Measurements from ENCODE around the gene PNLIPRP3.
A peak's percentile ranks its signal among the peaks of the same experiment; 100 is the strongest.

Gene PNLIPRP3

DNA sequence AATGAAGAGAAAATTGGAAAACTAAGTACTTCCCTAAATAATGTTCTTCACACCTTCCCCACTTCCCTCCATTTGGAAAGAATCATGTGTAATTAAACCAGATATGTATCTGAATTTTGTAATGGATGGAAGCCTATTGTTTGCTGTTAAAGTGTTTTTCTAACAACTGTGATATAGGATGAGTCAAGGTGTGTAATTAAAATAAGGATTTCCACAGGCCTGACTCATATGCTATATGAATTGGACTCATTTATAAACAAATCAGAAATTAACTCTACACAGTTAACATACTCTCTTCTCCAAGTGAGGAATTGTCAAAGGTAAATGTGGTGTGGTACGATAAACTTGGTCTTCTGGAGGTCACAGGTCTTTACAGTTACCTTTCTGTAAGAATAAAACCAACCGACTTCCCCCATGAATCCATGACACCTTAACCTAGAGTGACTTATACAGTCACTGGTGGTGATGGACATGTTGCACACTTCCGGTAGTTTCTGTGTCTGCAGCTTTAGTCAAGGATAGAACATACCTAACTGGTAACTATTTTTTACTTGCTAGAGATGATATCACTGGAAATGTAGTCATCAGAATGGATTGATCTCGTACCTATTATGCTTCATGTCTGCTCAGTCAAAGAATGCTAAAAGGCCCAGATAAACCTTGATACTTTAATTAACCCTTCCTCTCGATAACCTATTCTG is 12.8 kb downstream of the PNLIPRP3 start:
- in situ Hi-C loops (cut with HindIII; ENCODE audit: low pct_ligation_motif_present, low pct_unique_long_range_greater_than_20kb, low sequenced_read_pairs) = no loop called here
- DNase-seq = no peak

DNA sequence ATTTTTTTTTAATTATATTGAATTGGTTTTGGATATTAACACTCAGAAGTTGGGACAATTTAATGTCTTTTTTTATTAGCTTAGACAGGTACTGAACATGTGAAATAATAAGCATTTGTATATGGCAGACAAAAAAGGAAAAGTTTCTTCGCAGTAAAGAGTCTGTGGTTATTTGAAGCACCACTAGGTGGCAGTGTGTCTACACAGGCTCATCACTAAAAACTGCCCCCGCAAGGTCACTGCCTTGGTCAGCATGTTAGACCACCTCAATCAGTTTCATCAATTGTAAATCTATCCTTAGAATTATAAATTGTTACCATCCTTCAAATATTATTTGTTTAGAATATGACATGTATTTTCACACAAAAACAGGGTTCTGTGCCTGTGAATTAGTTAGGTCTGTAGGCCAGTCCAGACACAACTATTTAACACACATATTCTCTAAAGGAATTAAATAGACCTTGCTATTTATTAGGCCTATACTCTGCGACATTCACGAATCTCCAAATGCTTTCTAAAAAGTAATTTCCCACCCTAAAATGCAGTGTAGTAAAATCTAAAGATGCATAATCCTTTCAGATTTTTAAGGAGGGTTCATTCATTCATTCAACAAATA is 17.0 kb downstream of the PNLIPRP3 start:
- peak; percentile 45 for DNase-seq
- in situ Hi-C loops (cut with HindIII; ENCODE audit: low pct_ligation_motif_present, low pct_unique_long_range_greater_than_20kb, low sequenced_read_pairs) = no loop called here

DNA sequence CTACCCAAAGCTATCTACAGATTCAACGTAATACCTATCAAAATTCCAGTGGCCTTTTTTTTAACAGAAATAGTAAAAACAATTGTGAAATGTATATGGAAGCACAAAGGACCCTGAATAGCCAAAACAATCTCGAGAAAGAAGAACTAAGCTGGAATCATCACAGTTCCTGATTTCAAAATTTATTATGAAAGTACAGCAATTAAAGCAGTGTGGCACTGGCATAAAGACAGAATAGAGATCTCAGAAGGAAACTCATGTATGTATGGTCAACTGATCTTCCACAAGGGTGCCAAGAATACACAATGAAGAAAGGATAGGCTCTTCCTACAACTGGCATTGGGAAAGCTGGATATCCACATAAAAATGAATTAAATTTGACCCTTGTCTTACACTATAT is 23.2 kb downstream of the PNLIPRP3 start:
- in situ Hi-C loops (cut with HindIII; ENCODE audit: low pct_ligation_motif_present, low pct_unique_long_range_greater_than_20kb, low sequenced_read_pairs) = no loop called here
- DNase-seq = no peak

DNA sequence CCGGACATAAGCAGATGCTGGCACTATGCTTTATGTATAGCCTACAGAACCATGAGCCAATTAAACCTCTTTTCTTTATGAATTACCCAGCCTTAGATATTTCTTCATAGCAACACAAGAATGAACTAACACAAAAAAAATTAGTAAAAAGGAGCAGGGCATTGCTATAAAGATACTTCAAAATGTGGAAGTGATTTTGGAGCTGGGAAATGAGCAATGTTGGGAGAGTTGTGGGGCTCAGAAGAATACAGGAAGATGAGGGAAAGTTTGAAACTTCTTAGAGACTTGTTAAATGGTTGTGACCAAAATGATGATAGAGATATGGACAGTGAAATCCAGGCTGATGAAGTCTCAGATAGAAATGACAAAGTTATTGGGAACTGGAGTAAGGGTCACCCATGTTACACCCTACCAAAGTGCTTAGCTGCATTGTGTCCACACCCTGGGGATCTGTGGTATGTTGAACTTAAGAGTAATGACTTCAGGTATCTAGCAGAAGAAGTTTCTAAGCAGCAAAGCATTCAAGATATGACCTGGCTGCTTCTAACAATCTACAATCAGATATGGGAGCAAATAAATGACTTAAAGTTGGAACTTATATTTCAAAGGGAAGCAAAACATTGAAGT is 24.2 kb downstream of the PNLIPRP3 start:
- no peak for DNase-seq
- in situ Hi-C loops (cut with HindIII; ENCODE audit: low pct_ligation_motif_present, low pct_unique_long_range_greater_than_20kb, low sequenced_read_pairs) = no loop called here

DNA sequence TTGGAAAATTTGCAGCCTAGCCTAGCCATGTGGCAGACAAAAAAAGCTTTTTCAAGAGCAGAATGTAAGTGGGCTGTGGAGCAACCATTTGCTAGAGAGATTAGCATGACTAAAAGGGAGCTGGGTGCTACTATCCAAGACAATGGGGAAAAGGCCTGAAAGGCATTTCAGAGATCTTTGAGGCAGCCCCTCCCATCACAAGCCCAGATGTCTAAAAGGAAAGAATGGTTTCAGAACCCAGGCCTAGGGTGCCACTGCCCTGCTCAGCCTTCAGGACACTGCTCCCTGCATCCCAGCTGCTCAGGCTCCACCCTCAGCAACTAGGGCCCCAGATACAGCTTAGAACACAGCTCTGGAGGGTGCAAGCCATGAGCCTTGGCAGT is 24.7 kb downstream of the PNLIPRP3 start:
- no peak for DNase-seq
- in situ Hi-C loops (cut with HindIII; ENCODE audit: low pct_ligation_motif_present, low pct_unique_long_range_greater_than_20kb, low sequenced_read_pairs) = no loop called here

DNA sequence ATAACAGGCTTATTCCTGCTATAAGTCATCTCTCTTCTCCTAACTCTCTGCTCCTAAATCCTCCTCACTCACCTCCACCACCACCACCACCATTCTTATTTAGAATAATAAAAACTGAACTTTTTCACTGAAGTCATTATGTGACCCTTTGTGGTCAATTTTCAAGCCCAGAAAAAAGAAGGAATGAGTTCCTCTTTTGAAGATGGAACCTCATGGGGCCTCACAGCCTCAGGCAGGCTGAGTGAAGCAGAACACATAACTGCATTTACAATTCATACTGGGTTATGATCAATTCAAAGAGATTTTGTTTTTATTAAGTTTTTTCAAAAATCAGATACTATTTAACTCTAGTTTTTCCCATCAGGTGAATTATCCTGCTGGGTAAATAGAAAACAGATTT is 29.8 kb downstream of the PNLIPRP3 start:
- DNase-seq = no peak
- in situ Hi-C loops (cut with HindIII; ENCODE audit: low pct_ligation_motif_present, low pct_unique_long_range_greater_than_20kb, low sequenced_read_pairs) = no loop called here

DNA sequence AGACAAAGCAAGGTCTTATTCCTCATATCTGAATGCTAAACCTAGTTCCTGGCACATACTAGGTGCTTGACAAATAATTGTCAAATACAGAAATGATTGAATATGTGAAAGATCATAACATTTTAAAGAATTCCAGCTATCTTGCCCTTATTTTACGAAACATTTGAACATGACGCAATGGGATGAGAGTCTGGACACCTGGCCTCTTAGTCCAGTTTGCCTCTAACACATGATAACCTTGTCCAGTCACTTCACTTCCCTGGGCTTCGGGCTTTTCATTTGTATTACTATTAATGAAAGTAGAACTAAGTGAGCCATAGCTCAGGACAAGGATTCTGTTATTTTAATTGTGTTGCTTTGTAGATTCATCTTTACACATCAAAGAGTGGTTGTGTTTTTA is 32.6 kb downstream of the PNLIPRP3 start:
- in situ Hi-C loops (cut with HindIII; ENCODE audit: low pct_ligation_motif_present, low pct_unique_long_range_greater_than_20kb, low sequenced_read_pairs) = no loop called here
- no peak for DNase-seq

DNA sequence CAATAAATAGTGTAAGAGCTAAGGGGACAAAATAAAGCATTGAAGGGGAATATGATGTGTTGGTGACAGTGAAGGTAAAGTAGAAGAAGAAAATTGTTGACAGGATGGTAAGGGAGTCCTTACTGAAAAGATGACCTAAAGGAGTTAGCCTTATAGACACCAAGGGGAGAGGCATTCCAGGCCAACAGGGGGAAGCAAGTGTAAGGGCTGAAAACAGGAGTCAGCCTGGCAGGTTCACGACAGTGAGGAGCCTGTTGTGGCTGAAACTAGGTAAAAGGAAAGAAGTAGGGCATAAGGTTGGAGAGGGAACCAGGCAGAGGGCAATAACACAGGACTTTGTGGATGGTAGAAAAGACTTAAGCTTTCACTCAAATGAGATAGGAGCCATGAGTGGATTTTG is 34.0 kb downstream of the PNLIPRP3 start:
- no peak for DNase-seq
- in situ Hi-C loops (cut with HindIII; ENCODE audit: low pct_ligation_motif_present, low pct_unique_long_range_greater_than_20kb, low sequenced_read_pairs) = no loop called here

DNA sequence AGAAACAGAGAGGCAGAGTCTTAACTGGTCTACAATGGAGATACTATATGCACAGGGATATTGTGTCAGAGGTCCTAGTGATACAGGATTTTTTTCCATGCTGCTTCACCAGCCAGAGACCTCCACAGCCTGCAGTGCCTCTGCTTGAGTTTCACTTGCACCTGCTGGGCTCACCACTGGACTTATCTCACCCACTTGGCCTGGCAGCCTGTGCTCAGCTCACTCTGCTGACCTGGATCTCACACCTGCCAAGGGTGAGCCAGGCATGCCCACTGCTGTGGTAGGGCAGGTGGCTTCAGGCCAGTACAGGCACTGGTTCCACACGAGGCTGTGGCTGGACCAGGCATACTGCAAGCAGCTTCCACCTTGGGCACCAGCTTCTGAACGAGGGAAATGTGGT is 36.6 kb downstream of the PNLIPRP3 start:
- no peak for DNase-seq
- in situ Hi-C loops (cut with HindIII; ENCODE audit: low pct_ligation_motif_present, low pct_unique_long_range_greater_than_20kb, low sequenced_read_pairs) = no loop called here

DNA sequence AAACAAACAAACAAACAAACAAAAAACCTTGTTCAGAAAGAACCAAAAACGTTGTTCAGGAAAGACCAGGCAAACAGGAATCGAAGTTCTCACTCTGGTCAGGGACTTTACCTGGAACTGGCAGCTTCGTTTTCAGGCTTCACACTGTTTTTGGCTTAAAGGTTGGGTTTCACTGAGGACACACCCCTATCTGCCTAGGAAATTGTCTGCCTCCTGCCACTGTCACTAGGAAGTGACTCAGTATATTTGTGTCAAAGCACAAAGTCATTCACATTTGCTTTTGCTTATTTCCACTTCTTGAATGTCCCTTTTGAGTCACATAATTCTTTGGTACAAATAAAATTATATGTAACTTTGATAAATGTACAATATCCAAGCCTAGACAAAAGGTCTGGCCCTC is 37.9 kb downstream of the PNLIPRP3 start:
- DNase-seq = no peak
- in situ Hi-C loops (cut with HindIII; ENCODE audit: low pct_ligation_motif_present, low pct_unique_long_range_greater_than_20kb, low sequenced_read_pairs) = no loop called here

DNA sequence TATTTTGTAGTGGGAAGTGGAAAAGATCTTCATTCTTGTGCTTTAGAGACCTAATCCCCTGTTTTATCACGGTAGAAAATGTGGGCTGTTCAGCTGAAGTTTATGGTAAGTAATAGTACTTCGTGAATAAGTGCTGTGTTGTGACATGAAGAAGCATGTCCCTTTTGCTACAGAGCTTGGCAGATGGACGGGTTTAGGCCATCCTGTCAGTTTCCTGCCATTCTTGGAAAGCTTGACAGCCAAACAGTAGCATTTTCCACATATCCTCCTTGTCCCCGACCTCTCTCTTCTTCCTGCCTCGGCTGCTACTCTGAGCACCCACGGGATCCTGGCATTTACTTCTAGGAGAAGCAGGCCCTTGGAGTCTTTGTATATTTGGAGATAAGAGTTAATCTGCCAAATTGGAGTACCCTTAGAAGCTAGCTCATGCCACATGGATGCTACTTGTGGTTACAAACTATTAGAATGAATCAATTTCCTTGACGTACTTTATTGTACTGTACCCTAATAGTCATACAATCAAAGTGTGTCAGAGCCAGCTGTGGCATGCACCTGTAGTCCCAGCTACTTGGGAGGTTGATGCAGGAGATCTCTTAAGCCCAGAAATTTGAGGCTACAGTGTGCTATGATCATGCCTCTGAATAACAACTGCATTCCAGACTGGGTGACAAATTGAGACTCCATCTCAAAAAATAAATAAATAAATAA is 39.2 kb downstream of the PNLIPRP3 start:
- in situ Hi-C loops (cut with HindIII; ENCODE audit: low pct_ligation_motif_present, low pct_unique_long_range_greater_than_20kb, low sequenced_read_pairs) = no loop called here
- DNase-seq = no peak

DNA sequence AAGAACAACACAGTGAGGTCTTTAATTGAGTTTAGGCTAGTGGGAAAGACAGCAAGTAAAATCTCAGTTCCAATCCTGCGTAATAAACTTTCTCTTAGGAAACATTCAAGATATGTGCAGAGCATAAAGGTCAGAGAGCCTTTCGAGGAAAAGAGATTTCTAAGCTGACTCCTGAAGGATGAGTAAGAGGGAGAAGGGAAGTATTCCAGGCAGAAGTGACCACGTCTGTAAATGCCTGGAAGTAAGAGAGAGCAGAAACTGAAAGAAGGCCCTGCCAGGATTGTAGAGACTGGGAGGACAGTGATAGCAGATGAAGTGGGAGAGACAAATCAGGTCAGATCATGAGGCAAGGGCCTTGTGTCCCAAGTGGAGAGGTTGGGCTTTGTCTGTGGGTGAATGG is 41.8 kb downstream of the PNLIPRP3 start:
- in situ Hi-C loops (cut with HindIII; ENCODE audit: low pct_ligation_motif_present, low pct_unique_long_range_greater_than_20kb, low sequenced_read_pairs) = no loop called here
- DNase-seq = no peak

DNA sequence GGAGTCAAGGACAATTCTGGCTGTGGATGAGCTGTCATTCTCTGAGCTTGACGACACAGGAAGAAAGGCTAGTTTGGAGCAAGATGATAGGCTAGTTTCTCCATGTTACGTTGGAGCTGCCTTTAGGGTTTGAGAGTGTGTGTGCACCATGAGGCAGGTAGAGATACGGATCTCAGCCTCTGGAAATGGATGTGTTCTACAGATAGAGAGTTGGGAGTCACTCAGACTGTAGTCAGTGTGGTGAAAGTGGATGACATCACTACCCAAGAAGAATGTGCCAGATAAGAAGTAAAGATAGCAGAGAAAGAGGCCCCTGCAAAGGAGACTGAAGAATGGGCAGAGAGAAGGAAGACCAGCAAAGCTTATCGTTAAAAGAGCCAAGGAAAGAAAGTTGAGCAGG is 42.4 kb downstream of the PNLIPRP3 start:
- in situ Hi-C loops (cut with HindIII; ENCODE audit: low pct_ligation_motif_present, low pct_unique_long_range_greater_than_20kb, low sequenced_read_pairs) = no loop called here
- no peak for DNase-seq

DNA sequence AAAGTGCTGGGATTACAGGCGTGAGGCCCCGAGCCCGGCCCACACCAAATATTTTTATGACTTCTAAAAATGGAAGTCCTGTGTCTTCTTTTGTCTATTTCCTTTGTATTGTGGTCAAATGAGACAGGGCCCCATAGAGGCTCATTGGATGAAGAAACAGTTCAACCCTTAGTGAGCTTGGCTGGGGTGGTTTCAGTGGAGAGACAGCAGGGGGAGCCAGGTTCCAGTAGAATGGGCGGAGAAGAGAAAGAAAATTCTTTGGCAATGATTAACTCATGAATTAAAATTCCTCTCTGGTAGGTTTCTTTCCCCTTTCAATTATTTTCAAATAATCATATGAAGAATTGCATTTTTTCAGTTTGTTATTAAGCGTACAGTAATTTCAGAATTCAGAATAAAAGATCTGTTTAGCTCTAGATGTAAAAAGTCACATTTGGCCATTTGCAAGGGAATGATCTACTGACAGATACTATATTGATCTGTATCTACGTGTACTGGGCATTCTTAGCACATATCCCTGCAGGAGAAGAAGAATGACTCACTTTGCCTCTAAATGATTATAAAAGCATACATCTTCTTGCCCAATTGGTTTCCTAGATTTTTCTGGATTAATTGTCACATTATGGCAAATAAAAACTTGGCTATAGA is 43.2 kb downstream of the PNLIPRP3 start:
- DNase-seq = peak; percentile 72
- in situ Hi-C loops (cut with HindIII; ENCODE audit: low pct_ligation_motif_present, low pct_unique_long_range_greater_than_20kb, low sequenced_read_pairs) = no loop called here

DNA sequence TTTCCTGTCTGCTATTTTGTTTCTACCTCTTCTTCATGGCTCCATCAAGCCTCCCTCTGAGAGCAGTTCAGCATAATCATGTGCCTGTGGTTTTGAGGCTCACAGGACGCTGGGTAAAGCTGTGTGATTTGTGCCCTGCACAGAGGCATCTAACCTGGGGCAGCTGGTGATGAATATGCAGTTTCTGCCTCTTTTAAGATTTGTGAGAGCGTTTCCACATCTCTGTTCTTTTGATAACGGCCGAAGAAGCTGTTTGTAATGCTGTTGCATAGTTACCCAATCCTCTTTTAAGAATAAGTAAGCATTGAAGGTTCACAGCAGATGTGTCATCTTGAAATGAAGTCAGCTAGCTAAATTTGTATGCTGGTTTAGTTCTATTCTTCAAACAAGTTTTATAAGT is 45.2 kb downstream of the PNLIPRP3 start:
- in situ Hi-C loops (cut with HindIII; ENCODE audit: low pct_ligation_motif_present, low pct_unique_long_range_greater_than_20kb, low sequenced_read_pairs) = no loop called here
- no peak for DNase-seq

DNA sequence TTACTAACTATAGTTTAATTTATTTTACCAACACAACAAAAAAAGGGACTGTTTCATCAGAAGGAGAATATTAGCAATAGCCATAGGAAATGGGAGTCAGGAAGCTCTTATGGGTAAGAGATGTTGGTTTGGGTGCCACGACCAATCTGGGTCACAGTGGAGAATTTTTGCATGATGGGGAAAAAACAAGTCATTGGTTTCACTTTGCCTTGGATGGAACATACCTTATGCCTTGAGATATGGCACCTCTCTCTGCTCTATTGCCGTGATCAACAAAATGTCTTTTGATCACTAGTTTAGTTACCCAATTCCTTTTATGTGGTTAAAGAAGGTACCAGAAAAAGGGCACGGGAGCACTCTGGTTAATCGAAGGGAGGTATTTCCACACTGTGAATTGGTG is 48.2 kb downstream of the PNLIPRP3 start:
- no peak for DNase-seq
- in situ Hi-C loops (cut with HindIII; ENCODE audit: low pct_ligation_motif_present, low pct_unique_long_range_greater_than_20kb, low sequenced_read_pairs) = no loop called here

DNA sequence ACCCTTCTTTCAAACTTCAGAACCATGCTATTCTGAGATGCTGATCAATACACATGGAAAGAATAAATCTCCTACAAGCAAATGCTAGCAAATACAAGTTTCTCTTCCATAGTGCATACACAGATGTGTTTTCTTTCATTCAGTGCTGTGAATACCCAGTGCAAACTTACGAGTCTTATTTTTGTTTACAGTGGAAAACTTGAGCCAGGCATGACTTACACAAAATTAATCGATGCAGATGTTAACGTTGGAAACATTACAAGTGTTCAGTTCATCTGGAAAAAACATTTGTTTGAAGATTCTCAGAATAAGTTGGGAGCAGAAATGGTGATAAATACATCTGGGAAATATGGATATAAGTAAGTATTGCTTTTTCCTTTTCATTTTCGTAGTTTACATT is 48.8 kb downstream of the PNLIPRP3 start:
- no peak for DNase-seq
- in situ Hi-C loops (cut with HindIII; ENCODE audit: low pct_ligation_motif_present, low pct_unique_long_range_greater_than_20kb, low sequenced_read_pairs) = no loop called here

DNA sequence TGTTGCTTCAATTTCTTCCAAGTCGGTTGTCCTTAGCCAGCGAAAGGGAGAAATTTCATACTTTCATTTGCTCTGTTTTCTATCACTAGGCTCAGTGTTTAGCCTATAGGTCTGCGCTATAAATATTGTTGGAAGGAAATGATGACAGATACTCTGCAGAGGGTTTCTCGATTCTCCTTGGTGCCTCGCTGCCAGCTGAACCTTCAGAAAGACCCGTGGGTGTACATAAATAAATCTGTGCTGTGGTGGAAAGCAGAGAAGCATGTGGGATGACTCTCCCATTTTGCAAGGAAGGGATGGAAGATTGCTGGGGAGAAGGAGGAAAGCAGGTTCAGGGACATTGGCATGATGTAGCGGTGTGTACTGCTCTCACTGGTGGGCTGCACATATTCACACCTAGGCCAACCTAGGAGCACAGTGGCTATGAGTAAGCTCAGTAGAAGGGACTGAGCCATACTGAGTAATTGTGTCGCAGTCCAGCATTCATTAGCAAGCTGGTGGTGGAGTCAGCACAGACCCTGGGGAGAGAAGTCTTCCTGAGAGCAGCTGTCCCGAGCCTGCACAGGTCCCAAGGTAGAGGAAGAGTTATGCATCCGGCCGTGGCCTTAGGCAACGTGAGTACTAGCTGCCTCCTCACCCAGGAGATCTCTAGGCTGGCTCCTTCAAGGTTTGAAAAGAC is 50.5 kb downstream of the PNLIPRP3 start:
- in situ Hi-C loops (cut with HindIII; ENCODE audit: low pct_ligation_motif_present, low pct_unique_long_range_greater_than_20kb, low sequenced_read_pairs) = no loop called here
- no peak for DNase-seq

Data from ACHN (cell line).